ENCODE results near the gene KLHL29.
A peak's percentile ranks its signal among the peaks of the same experiment; 100 is the strongest.

The KLHL29 gene

GRCh38 chr2:23513245-23513871, 128.4 kb downstream of the KLHL29 start:
- DNase-seq (ENCODE audit: low read depth), result no peak

- no peak for DNase-seq (ENCODE audit: low read depth)
Measured at GRCh38 chr2:23513872-23514793, 129.2 kb downstream of the KLHL29 start.

- DNase-seq (ENCODE audit: low read depth), result no peak
Measured at GRCh38 chr2:23516520-23517256, 131.7 kb downstream of the KLHL29 start.

GRCh38 chr2:23518481-23519333, 133.7 kb downstream of the KLHL29 start:
- no peak for DNase-seq (ENCODE audit: low read depth)

GRCh38 chr2:23519334-23519651, 134.3 kb downstream of the KLHL29 start:
- no peak for DNase-seq (ENCODE audit: low read depth)

- DNase-seq (ENCODE audit: low read depth), result no peak
Measured at GRCh38 chr2:23520256-23520655, 135.3 kb downstream of the KLHL29 start.

GRCh38 chr2:23521060-23521459, 136.1 kb downstream of the KLHL29 start:
- DNase-seq (ENCODE audit: low read depth), result no peak

- DNase-seq (ENCODE audit: low read depth), result no peak
Measured at GRCh38 chr2:23522726-23523372, 137.9 kb downstream of the KLHL29 start.

GRCh38 chr2:23523373-23524260, 138.6 kb downstream of the KLHL29 start:
- DNase-seq (ENCODE audit: low read depth), result no peak

GRCh38 chr2:23524261-23524706, 139.3 kb downstream of the KLHL29 start:
- DNase-seq (ENCODE audit: low read depth), result peak; percentile 69

GRCh38 chr2:23525137-23525765, 140.3 kb downstream of the KLHL29 start:
- no peak for DNase-seq (ENCODE audit: low read depth)

GRCh38 chr2:23526114-23526513, 141.1 kb downstream of the KLHL29 start:
- DNase-seq (ENCODE audit: low read depth), result no peak

GRCh38 chr2:23526835-23527790, 142.1 kb downstream of the KLHL29 start:
- no peak for DNase-seq (ENCODE audit: low read depth)

GRCh38 chr2:23528171-23528570, 143.2 kb downstream of the KLHL29 start:
- DNase-seq (ENCODE audit: low read depth), result no peak

GRCh38 chr2:23528690-23529089, 143.7 kb downstream of the KLHL29 start:
- no peak for DNase-seq (ENCODE audit: low read depth)

- no peak for DNase-seq (ENCODE audit: low read depth)
Measured at GRCh38 chr2:23529659-23530058, 144.7 kb downstream of the KLHL29 start.

GRCh38 chr2:23530206-23530908, 145.4 kb downstream of the KLHL29 start:
- DNase-seq (ENCODE audit: low read depth), result no peak

- DNase-seq (ENCODE audit: low read depth), result no peak
Measured at GRCh38 chr2:23530909-23531276, 145.9 kb downstream of the KLHL29 start.
